ENCODE data around the gene TERF2IP.
A peak's percentile ranks its signal among the peaks of the same experiment; 100 is the strongest.

Gene TERF2IP

GRCh38 chr16:75628351-75628750 lies 19.2 kb upstream of the TERF2IP start:
- Histone ChIP-seq H2AFZ (ENCODE audit: low read length) (no peak overlapping the region), H3F3A (ENCODE audit: low read depth) (peaks cover 17% of the 10 kb centered on the region), H3K79me2 (ENCODE audit: insufficient read depth, low read length) (no peaks in the 10 kb centered on the region), H3K9ac (ENCODE audit: low read depth, low read length, poor library complexity, severe bottlenecking) (no peak overlapping the region), H4K20me1 (ENCODE audit: insufficient read depth, low read length, poor library complexity, severe bottlenecking) (peaks cover 5% of the 10 kb centered on the region), H3K4me2 (ENCODE audit: low read depth, low read length, poor library complexity, severe bottlenecking) (peak overlapping the region; percentile 77), H3K9me3 (ENCODE audit: insufficient read depth, low read depth, low read length) (no peaks in the 10 kb centered on the region), H3K4me3 (ENCODE audit: low read length, poor library complexity, severe bottlenecking) (peak overlapping the region; percentile 47), H3K4me1 (ENCODE audit: insufficient read depth, low read length, poor library complexity, severe bottlenecking) (peaks cover 35% of the 10 kb centered on the region), H3K27me3 (ENCODE audit: insufficient read depth, low read length, poor library complexity, severe bottlenecking) (no peaks in the 10 kb centered on the region), H3K36me3 (ENCODE audit: insufficient read depth, low read length) (peaks cover 67% of the 10 kb centered on the region; the same call in 1 of the 2 replicates), H3K9me2 (replicated peaks; ENCODE audit: low read depth, low read length) (no peaks in the 10 kb centered on the region)
- TF ChIP-seq CTCF (conservative IDR thresholded peaks at IDR 0.05; ENCODE audit: low read length), result no peak

- Histone ChIP-seq H3K27me3 (ENCODE audit: insufficient read depth, low read length, poor library complexity, severe bottlenecking) (no peaks in the 10 kb centered on the region), H3K4me3 (ENCODE audit: low read length, poor library complexity, severe bottlenecking) (no peak overlapping the region), H2AFZ (ENCODE audit: low read length) (no peak overlapping the region), H3K4me2 (ENCODE audit: low read depth, low read length, poor library complexity, severe bottlenecking) (no peak overlapping the region), H4K20me1 (ENCODE audit: insufficient read depth, low read length, poor library complexity, severe bottlenecking) (peaks cover 5% of the 10 kb centered on the region), H3K36me3 (ENCODE audit: insufficient read depth, low read length) (peaks cover 75% of the 10 kb centered on the region; the same call in 1 of the 2 replicates), H3K9me3 (ENCODE audit: insufficient read depth, low read depth, low read length) (no peaks in the 10 kb centered on the region), H3F3A (ENCODE audit: low read depth) (peaks cover 17% of the 10 kb centered on the region), H3K9me2 (replicated peaks; ENCODE audit: low read depth, low read length) (no peaks in the 10 kb centered on the region), H3K79me2 (ENCODE audit: insufficient read depth, low read length) (no peaks in the 10 kb centered on the region), H3K9ac (ENCODE audit: low read depth, low read length, poor library complexity, severe bottlenecking) (no peak overlapping the region), H3K4me1 (ENCODE audit: insufficient read depth, low read length, poor library complexity, severe bottlenecking) (peaks cover 33% of the 10 kb centered on the region)
- TF ChIP-seq EZH2phosphoT487 (IDR thresholded peaks at IDR 0.05; ENCODE audit: borderline replicate concordance) (no peak), CTCF (conservative IDR thresholded peaks at IDR 0.05; ENCODE audit: low read length) (no peak)
These were observed 18.4 kb upstream of the TERF2IP start for GRCh38 chr16:75629132-75629531.

DNA sequence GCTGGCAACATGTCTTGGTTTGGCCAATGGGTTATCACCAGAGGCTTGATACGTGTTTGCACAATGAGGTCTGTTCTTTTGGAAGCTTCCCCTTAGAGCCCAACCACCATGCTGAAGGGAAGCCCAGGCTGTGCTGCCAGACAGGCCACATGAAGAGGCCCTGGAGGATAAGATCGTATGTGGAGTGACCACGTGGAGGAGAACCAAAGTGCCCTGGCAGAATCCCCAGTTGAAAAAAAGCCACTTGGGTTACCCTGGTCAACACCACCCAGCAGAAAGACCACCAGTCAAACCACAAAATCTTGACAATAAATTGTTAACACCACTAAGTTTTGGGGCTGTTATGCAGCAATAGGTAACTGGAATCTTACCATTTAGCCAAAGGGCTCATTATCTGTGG lies 17.5 kb upstream of the TERF2IP start:
- H3K9me3 ChIP-seq (ENCODE audit: insufficient read depth, low read depth, low read length), result no peaks in the 10 kb centered on the region
- no peak overlapping the region for H3K4me3 ChIP-seq (ENCODE audit: low read length, poor library complexity, severe bottlenecking)
- H3K79me2 ChIP-seq (ENCODE audit: insufficient read depth, low read length), result no peaks in the 10 kb centered on the region
- H3K27me3 ChIP-seq (ENCODE audit: insufficient read depth, low read length, poor library complexity, severe bottlenecking), result no peaks in the 10 kb centered on the region
- no peak overlapping the region for H3K9ac ChIP-seq (ENCODE audit: low read depth, low read length, poor library complexity, severe bottlenecking)
- no peaks in the 10 kb centered on the region for H3K9me2 ChIP-seq (replicated peaks; ENCODE audit: low read depth, low read length)
- peaks cover 83% of the 10 kb centered on the region; the same call in 1 of the 2 replicates for H3K36me3 ChIP-seq (ENCODE audit: insufficient read depth, low read length)
- H3K4me2 ChIP-seq (ENCODE audit: low read depth, low read length, poor library complexity, severe bottlenecking), result no peak overlapping the region
- no peak overlapping the region for H2AFZ ChIP-seq (ENCODE audit: low read length)
- H4K20me1 ChIP-seq (ENCODE audit: insufficient read depth, low read length, poor library complexity, severe bottlenecking), result peaks cover 5% of the 10 kb centered on the region
- H3K4me1 ChIP-seq (ENCODE audit: insufficient read depth, low read length, poor library complexity, severe bottlenecking), result peaks cover 33% of the 10 kb centered on the region
- peaks cover 17% of the 10 kb centered on the region for H3F3A ChIP-seq (ENCODE audit: low read depth)
- no peak for TF ChIP-seq CTCF (conservative IDR thresholded peaks at IDR 0.05; ENCODE audit: low read length)
- TF ChIP-seq EZH2phosphoT487 (IDR thresholded peaks at IDR 0.05; ENCODE audit: borderline replicate concordance), result no peak
